GM19043 (cell line): ENCODE data around the gene DNAAF2.
"Not testable (repeated sequence)": the region's sequence is repeated elsewhere in the genome, so short reads cannot be mapped to it uniquely, and the experiment has no call there.

Experiments
- ATAC-seq: cut with Tn5 transposase; IDR thresholded peaks from one replicate; pipeline ENCODE4 v1.9.1; 2021; ENCODE audit warnings: low read depth; ENCODE audit not compliant: unreplicated experiment

DNAAF2 gene

DNA sequence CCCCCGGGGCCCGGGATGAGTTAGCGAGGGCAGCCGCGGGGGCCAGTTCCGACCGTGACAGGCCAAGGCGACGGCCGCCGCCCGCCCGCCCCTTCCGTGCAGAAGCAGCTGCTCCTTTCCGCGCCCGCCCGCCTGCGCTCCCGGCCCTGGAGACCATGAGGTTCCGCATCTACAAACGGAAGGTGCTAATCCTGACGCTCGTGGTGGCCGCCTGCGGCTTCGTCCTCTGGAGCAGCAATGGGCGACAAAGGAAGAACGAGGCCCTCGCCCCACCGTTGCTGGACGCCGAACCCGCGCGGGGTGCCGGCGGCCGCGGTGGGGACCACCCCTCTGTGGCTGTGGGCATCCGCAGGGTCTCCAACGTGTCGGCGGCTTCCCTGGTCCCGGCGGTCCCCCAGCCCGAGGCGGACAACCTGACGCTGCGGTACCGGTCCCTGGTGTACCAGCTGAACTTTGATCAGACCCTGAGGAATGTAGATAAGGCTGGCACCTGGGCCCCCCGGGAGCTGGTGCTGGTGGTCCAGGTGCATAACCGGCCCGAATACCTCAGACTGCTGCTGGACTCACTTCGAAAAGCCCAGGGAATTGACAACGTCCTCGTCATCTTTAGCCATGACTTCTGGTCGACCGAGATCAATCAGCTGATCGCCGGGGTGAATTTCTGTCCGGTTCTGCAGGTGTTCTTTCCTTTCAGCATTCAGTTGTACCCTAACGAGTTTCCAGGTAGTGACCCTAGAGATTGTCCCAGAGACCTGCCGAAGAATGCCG lies 13.7 kb downstream of the DNAAF2 start:
- ATAC-seq, result peak; percentile 25

DNA sequence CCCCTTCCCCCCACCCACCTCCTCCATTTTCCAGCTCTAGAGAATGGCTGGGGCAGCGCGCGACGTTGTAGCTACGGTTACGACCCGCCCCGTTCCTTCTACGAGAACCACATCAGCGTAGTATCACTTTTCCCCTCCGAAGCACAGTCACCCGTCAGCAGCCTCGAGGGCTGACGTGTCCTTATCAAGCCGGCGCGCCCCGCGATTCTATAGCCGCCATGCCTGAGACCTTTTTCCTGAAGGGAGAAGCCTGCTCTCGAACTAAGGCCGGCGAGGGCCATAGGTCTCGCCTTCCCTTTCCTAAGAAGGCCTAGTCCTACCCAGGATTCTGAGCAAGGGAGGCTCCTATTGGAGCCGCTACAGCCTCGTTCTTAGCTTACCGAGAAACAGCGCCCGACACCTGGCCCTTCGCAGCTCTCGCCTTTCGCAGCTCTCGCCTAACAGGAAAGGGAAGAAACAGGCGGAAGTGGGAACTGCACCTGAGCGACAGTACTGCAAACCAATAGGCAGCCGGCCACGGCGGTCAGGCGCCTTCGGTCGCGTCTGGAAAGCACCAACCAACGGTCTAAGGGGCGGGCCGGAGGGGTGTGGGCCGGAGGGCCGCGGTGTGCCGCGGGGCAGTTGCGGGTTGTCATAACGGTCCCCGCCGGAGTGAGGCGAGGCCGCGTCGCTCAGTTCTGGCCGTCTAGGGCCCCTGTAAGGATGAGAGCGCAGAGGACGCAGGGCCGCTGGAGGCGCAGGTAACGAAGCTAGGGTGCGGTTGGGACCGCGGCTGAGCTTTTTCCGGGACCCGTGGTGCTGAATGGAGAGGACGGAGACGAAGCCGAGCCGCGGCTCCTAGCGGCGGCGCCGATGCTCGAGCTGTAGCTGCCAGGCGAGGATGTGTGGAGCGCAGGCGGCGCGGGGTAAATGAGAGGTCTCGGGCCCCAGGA lies 14.6 kb downstream of the DNAAF2 start, which contains the start of the genes MGAT2 and RPL36AL:
TSS of gene MGAT2 (plus strand) at position 618 of the 932 bp plus-strand sequence. CDS start 470 bp downstream, outside the sequence.
TSS of gene RPL36AL (minus strand) at position 445 of the 932 bp plus-strand sequence. CDS start 1,522 bp downstream, outside the sequence.
- ATAC-seq, result peak; percentile 89

DNA sequence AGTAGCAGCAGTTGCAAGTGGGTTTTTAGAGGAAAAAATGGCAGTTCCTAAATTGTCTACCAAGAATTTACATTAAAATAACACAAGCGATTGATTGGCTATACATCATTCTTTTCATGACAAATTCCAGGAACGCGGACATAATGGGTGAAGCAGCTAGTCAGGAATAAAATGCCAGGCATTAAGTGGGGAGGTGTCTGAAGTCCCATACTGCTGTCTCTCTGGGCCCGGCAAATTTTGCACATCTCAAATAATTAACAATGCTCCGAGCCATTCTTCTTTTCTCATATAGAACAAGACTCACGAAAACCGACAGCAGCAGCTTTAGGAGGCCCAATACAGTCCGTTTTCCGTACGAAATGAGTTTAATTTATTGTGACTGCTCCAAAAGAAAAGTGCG lies 15.3 kb downstream of the DNAAF2 start:
- ATAC-seq, result no peak

DNA sequence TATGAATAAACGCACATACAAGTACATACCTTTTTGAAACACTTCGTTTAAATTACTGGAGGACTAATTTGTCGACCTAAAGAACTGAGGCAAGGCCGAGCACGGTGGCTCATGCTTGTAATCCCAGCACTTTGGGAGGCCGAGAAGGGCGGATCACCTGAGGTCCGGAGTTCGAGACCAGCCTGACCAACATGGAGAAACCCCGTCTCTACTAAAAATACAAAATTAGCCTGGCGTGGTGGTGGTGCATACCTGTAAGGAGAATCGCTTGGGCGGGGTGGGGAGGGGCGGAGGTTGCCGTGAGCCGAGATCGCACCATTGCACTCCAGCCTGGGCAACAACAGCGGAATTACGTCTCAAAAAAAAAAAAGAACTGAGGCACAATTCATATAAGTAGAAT lies 15.8 kb downstream of the DNAAF2 start:
- not testable (repeated sequence) for ATAC-seq

DNA sequence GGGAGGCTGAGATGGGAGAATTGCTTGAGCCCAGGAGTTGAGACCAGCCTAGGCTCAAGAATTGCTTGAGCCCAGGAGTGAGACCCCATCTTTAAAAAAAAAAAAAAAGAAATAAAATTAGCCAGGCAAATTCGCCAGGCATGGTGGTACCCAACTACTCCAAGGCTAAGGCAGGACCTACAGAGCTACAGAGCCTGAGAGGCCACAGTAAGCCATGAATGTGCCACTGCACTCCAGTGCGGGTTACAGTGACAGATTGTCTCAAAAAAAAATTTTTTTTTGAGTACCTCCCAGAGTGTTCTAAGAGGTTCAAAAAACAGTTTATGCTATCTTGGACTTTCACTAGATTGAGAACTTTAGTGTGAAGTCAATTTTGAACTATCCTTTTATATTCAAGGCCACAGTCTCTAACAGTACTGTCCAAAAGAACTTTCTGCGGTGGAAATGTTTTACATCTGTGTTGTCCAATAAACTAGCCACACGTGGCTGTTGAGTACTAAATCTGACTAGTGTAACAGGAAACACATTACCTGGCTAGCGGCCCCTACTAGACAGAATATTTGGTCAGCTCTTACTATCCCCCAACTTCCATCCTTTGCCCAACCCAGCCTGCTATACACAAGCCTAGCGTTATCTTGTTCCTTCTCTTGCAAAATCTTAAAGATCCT lies 17.1 kb downstream of the DNAAF2 start:
- ATAC-seq, result no peak

DNA sequence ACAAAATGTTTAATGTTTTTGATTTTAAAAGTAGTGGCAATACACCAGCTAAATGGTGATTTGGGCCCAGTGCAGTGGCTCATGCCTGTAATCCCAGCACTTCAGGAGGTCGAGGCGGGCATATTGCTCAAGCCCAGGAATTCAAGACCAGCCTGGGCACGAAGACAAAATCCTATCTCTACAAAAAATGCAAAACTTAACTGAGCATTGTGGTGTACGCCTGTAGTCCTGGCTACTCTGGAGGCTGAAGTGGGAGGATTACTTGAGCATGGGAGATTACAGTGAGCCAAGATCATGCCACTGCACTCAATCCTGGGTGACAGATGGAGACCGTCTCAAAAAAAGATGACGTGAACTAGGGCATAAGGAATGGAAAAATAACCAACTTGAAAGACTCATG lies 19.3 kb downstream of the DNAAF2 start:
- ATAC-seq, result no peak

DNA sequence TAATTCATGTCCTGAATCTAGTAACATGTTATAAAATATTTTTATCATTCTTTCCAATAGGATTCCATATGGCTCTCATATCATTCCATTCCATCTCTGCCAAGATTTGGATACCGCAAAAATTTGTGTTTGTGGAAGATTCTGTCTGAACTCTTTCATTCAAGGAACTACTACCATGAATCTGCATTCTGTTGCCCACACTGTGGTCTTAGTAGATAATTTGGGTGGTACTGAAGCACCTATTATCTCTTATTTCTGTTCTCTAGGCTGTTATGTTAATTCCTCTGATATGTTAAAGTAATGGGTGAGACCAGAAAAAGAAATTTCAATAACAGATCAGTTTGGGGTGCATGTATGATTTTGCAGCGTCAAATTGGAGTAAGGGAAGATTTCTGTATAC lies 20.8 kb downstream of the DNAAF2 start:
- ATAC-seq, result no peak

DNA sequence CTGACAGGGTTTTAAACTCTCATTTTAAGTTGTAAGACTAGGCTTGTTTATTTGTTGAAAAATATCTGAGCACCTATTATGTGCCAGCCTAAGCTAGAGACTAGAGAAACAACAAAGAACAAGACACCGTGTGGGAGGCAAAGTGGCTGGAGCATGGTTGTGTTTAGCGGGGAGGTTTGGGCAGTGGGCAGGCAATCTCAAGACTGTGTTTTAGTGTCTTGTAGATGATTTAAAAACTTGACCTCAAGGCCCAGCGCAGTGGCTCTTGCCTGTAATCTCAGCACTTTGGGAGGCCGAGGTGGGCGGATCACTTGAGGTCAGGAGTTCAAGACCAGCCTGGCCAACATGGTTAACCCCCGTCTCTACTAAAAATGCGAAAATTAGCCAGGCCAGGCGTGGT lies 22.4 kb downstream of the DNAAF2 start:
- no peak for ATAC-seq

DNA sequence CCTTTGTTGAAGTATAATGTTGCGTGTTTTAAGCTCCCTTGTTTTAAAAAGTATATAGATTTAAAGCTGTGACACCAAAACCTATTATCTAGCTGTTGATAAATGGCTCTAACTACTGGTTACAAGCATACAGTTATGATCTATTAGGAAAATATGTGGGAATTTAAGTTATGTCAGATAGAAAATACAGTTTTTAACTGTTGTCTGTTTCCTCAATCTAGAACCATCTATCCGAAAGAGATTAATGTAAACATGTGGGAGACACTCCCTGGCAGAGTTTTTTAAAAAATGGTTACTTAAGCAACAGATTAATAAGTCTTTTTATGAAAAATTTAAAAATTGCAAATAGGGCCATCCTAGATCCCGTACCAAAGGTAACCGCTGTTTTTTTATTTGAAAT lies 22.8 kb downstream of the DNAAF2 start:
- ATAC-seq, result no peak

DNA sequence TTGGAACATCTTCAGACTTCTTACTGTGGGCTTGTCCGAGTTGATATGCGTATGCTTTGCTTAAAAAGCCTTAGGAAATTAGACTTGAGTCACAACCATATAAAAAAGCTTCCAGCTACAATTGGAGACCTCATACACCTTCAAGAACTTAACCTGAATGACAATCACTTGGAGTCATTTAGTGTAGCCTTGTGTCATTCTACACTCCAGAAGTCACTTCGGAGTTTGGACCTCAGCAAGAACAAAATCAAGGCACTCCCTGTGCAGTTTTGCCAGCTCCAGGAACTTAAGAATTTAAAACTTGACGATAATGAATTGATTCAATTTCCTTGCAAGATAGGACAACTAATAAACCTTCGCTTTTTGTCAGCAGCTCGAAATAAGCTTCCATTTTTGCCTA lies 27.5 kb downstream of the DNAAF2 start:
- no peak for ATAC-seq

DNA sequence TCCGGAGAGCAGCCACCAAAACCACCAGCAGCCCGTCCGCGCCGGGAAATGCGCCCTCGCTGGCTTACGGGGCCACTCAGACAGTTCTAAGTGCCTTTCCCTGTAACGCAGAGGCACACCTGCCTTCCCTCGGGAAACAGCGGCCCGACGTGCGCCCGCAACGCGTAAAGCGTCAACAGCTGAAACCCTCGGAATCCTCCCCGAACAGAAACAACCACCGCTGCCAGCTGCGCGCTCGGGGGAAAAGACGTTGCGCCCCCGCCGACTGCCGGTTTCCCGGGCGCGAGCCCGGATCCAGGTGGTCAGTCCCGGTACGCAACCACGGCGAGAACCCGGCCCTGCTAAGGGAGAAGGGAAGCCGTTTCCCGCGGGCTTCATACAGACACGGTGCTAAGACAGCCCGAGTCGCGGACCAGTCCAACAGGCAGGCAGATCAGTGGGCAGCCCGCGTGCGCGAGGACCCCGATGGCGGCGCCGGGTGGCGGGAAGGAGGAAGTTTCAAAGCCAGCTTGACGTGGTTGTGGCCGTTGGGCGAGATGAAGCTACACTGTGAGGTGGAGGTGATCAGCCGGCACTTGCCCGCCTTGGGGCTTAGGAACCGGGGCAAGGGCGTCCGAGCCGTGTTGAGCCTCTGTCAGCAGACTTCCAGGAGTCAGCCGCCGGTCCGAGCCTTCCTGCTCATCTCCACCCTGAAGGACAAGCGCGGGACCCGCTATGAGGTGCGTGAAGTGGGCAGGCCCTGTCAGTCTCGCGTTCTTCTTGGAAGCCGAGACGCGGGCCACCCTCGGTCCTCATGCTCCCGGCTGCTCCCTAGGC lies 36.4 kb downstream of the DNAAF2 start, which contains the start of gene LRR1:
TSS of gene LRR1 (plus strand) at position 456 of the 816 bp plus-strand sequence. CDS start at position 537, 81 bp downstream.
- ATAC-seq, result peak; percentile 47

DNA sequence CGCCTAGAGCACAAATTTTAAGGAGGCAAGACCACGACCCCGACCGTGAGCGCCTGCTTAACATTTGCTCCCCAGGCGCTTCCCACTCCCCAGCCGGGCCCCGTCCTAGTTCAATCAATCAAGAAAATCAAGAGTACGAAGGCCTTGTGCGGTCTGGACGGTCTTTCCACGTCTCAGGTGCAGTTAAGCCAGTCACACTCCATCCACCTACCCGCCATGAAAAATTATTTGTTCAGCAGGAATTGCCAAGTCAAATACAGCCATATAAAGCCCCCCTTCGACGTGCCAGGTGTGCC lies 36.9 kb downstream of the DNAAF2 start:
- ATAC-seq, result no peak

DNA sequence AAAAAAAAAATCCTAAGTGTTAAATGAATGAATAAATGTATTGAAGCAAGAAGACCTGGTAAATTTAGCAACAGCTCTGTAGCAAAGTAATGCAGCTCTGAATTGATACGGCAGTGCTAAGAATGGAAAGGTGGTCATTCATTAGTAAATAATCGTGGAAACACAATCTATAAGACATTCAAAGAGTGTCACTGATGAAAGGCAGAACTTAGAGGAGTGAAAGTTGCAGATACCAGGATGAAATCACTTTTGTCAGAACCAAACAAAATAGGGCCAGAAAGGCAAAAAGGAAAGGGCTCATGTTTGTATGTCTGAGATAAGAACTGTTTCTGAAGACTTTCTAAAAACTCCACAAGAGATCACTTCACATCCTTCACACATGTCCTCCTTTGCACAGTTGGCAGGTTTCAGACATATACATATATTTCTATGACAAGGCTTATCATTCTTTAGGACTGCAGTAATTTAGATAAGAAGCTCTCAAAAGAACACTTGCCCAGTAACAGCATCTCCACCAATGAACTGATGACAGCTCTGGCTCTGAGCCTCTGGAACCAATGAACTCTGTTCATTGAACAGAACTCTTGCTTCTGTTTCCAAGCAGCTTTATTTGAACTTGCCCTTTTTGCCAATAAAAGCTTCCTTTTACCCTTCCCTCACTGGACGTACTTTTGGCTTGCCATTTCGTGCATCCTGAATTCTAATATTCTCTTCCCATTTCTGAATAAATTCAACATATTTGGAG lies 40.5 kb downstream of the DNAAF2 start:
- ATAC-seq, result no peak

DNA sequence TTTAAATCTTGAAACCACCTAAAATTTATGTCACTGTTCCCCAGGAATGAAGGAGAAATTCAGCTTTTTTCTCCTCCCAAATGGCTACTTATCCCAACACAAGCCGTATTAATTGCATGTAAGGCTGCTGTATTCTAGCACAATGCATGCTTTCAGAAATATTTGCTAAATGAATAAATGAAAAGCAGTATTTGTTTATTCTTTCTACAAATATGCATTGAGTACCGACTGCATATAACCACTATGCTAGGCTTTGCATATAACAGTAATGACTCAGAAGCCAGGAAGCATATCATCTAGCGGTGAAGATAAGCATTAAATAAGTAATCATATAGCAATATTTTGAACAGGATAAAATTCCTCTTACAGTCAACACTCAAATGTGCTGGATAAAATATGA lies 42.0 kb downstream of the DNAAF2 start:
- no peak for ATAC-seq

DNA sequence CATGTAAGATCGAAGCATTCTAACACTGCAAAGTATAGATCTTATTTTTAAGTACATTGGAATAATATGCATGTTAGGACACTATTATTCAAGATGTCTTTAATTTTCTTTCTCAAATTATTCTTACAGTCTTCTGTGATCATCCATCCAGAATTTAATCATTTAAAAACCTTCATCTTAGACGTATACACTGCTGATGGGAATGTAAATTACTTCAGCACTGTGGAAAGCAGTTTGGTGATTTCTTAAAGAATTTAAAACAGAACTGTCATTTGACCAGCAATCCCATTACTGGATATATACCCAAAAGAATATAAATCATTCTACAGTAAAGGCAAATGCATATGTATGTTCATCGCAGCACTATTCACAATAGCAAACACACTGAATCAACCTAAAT lies 45.7 kb downstream of the DNAAF2 start:
- ATAC-seq, result no peak

DNA sequence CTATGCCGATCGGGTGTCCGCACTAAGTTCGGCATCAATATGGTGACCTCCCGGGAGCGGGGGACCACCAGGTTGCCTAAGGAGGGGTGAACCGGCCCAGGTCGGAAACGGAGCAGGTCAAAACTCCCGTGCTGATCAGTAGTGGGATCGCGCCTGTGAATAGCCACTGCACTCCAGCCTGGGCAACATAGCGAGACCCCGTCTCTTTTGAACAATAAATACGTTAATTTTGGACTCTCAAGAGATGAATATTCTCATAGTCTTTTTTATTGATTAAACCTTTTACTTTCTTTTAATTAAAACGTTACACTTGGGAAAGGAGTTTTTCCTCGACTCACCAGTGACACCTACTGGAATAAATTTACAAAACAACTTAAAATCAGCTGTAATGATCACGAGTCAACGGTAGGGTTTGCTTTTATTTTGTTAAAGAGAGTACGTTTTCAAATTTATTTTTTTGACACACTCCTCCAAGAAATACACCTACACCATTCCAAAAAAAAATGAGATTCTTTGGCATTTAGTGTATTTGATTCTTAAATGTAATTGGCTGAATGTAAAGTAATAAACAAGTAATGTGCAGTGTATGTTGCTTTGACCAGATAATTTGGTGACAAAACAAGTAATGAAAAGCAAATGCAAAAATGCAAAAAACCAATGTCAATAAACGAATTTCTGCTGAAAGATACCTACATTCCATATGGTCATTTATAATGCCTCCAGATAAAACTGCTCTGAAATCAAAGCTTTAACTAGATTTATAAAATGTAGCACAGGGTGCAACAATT lies 48.2 kb downstream of the DNAAF2 start:
- no peak for ATAC-seq

DNA sequence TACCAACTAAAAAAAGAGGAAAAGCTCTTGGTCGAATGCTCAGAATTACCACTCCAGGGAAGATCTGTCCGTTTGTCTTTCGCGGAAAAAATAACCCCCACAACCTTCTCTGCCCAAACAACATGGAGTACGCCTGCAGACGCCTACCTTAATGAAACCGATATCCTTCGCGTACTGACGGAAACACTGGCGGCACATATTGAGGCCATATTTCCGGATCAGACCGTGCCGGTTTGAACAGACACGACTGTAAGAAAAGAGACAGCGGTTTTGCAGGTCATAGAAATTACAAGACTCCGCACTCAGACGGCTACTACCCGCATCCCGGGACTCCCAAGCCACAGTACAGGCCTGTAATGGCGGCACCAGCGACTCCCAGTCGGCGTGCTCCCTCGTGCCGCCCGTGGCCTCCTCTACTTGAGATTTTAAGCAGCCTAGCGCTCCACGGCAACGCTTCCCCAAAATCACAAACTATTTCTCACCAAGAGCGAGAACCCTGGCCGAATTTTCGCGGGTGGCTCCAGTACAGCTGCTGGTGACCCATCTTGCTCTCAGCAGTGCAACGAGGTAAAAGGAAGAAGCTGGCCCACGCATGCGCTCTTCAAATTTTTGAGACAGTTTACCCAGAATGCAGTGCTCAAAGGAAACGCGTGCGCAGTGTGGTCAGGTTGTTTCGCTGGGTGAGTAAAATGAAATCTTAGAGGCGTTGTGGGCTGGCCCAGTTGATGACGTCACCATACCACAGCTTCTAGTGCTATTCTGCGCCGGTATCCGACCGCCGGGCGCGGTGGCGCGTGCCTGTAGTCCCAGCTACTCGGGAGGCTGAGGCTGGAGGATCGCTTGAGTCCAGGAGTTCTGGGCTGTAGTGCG lies 49.0 kb downstream of the DNAAF2 start, which contains the start of gene RPS29:
TSS of gene RPS29 (minus strand) at position 578 of the 870 bp plus-strand sequence. CDS start at position 544, 34 bp downstream.
- ATAC-seq, result peak; percentile 92
